ENCODE data around the gene LRP2BP.
"Not testable (repeated sequence)": the region's sequence is repeated elsewhere in the genome, so short reads cannot be mapped to it uniquely, and the experiment has no call there.

Gene LRP2BP

DNA sequence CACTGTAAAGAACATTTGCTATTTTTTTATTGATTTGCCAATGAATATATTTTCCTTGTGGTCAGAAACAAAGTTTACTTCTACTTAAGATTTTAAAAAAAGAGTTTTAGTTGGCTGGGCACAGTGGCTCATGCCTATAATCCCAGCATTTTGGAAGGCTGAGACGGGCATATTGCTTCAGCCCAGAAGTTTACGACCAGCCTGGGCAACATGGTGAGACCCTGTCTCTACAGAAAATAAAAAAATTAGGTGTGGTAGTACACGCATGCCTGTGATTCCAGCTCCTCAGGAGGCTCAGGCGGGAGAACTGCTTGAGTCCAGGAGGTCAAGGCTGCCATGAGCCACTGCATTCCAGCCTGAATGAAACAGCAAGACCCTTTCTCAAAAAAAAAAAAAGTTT lies 36.8 kb downstream of the LRP2BP start:
- no peak for DNase-seq

DNA sequence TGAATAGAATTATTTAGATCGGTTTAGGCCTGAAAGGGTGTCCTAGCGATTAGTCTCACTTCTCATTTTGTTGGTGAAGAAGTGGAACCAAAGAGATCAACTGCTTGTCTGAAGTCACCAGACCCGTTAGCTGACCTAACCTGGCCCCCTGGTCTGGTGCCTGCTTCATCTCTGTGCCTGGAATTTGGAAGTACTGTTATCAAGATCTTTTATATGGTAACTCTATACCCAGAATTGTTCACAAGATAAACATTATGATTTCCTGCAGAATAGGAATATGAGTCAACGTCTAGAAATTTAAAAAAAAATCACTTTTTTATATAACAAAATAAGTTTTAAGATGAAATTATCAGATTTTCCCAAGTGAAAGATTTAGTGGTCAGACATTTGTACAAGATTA lies 37.2 kb downstream of the LRP2BP start:
- no peak for DNase-seq

DNA sequence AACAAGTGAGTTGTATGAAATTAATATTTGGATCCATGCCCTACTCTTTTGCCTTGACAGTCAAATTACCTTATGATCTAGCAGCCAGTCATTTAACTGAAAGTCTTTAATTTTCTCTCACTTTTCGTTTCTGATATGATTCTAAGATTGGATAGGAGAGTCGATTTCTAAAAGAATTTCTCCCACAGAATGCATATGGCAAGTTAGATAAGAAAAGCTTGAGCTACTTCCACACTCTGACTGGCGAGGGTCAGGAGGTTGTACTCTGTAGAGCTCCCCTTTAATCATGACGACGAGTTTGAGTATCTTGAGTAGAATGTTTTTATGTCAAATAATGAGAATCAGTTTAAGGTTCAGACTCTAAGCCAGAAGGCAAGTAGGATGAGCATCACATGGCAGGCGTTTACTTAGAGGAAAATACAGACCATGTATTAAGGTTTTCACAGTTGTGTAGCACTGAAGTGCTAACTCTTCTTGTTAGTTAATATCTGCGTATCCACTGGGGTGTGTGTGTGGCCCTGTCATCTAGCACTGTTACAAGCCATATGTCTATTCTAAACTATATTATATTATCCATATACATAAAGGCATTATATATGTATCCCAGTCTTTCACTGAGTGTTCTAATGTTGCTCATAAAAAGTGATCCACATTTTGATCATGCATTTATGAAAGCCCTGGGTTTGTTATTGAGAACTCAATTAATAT lies 37.8 kb downstream of the LRP2BP start:
- peak; percentile 57 for DNase-seq

DNA sequence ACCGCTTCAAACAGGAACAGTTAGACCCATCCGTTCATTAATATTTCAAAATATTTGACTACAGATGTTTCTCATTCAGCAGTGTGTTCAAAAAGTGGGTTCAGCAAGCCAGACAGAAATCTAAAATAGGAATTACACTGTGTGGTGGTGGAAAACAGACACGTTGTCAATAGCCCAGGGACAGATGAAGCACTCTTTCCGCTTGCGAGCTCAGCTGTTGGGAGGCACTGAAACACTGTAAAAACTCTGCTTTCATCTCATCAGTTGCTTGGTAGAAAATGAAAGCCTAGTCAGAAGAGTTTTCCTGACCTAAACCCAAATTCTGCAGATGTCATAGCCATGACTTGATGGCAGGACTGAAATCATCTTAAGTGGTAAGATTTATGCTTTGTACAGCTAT lies 38.5 kb downstream of the LRP2BP start:
- DNase-seq: no peak

DNA sequence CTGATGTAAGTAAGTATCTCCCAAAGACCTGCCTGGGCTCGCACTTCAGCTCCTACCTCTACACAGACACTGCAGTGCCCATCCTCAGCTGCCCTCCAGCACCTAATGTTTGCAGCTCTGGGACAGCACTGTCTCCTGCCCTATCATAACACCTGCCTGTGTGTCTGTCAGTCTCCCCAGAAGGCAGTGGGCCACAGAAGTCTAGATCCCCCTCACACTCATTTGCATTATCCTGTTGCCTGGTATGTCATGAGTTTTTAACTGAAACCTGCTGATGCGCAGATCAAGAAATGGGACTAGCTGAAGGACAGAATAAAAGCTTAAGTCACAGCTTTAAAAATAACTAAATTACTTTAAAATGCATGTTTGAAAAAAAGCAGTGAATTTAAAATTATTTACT lies 43.0 kb downstream of the LRP2BP start:
- DNase-seq: no peak

DNA sequence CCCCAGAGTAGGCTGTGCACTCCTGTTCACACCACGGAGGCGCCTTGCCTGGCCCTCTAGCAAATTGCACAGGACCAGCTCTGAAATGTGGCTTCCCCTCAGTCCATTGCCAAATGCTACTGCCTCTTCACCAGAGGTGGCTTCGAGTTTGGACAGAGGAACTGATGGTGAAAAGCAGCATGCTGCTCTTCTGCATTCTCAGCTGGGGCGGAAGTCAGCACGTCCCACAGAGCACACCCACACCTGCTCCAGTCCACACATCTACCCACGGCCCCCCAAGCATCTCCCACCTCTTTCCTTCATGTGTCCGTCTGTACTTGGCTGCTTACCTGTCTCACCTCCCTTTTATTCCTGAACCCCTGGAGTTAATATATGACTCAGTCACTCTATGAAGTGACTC lies 43.5 kb downstream of the LRP2BP start:
- no peak for DNase-seq

DNA sequence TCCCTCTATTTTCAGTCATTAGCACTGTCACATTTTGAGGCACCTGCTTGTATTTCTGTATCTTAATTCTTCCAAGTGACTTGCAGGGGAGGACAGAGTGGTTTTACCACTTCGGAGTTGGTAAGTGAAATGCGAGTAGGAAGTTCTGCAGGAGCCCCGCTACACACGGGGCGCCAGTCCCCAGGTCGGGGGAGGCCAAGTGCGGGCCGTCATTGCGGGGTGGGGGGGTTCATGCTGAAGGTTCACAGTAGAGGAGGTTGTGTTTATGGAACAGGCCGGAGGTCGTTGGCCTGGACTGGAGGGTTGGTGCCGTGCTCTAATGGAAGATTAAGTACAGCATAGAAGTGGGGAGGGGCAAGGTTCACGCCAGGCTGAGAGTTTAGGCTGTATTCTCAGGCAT lies 44.0 kb downstream of the LRP2BP start:
- no peak for DNase-seq

DNA sequence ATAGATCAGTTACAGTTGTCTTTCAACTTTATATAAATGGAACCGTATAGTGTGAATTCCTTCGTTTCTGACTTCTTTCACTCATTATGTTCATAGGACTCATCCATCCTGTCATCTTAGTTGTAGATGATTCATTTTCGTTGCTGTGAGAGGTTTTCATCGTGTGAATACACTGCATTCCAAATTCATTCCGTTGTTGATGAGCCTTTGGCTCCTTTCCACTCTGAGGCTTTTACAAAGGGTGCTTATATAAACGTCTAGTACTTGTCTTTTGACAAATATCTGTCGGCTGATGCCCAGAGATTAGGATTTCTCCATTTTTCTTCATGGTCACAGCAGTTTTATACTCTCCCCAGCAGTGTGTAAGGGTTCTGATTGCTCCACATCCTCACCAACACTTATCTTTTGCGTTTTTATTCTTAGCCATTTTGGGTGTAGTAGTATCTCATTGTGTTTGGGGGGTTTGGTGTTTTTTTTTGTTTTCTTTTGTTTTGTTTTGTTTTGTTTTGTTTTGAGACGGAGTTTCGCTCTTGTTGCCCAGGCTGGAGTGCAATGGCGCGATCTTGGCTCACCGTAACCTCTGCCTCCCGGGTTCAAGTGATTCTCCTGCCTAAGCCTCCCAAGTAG lies 48.6 kb downstream of the LRP2BP start:
- no peak for DNase-seq

DNA sequence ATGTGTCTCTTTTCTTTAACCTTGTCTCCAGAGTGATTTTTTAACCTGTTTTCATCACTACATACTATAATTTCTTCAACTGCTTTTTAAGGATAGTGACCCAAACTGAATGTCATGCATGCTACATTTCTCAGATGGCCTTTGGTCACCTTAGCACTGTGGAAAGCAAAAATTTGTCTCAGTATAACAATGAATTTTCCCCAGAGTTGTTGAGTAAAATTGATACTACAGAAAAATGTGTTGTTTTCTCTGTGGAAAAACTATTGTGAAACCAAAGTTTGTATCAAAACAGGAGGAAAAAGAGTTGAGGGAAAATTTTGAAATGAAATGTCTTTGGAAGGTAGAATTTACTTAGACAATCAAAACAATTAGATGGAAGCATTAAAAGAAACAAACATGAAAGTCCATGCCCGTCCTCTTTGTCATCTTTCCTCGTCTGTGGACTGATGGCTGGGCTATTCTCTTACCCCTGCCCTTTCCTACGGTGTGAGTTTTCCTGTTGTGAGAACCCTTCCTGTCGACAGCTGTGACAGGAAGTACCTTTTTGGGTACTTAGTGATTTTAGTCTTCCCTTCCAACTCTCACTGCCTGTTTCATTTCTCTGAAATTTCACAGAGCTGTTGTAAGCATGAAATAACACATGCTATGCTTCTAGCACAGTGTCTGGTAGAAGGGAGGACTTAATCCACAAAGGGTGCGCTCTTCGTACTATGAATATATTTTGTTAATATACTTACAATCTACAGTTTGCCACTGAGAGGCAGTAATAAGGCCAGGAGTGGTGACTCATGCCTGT lies 50.8 kb downstream of the LRP2BP start:
- DNase-seq: no peak

DNA sequence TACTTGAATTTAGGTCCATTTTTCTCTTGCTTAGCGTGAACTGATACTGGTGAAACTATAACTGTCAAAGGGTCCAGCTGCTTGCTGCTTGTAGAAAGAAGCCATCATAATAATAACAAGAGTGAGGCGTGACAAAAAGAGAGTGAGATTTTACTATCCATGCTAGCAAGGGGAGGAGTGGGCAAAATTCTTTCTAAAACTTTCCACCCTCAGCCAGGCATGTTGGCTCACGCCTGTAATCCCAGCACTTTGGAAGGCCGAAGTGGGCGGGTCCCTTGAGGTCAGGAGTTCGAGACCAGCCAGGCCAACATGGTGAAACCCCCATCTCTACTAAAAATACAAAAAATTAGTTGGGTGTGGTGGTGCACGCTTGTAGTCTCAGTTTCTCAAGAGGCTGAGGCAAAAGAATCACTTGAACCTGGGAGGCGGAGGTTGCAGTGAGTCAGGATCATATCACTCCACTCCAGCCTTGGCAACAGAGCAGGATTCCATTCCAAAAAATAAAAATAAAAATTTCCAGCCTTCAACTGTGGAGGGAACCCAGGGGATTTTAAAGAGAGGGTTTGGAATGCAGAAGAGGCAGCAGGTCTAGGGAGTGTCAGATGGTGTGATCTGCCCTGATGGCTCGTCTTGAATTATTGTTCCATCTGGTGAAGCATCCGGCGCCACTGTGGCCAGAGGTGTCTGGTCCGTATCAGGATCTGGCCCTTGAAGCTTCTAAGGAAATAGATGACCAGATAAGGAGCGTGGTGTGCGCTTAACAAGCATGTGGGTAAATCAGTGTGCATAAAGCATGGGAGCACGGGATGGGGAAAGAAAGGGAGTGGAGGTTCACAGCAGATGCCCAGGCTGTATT lies 51.8 kb downstream of the LRP2BP start:
- no peak for DNase-seq

DNA sequence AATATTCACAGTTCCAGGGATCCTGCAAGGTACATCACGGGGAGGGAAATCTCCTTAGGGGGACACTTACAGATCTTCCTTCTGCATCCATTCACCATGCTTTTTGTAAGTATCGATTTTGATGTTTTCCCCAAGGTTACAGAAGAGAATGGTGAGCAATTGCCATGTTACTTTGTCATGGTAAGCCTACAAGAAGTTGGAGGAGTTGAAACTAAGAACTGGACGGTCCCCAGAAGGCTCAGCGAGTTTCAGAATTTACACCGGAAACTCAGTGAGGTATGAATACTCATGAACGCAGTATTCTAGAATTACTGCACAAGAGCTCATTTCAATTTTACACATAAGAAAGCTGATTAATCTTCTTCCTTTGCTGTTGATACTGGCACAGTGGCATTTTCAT lies 53.9 kb downstream of the LRP2BP start:
- DNase-seq: no peak

DNA sequence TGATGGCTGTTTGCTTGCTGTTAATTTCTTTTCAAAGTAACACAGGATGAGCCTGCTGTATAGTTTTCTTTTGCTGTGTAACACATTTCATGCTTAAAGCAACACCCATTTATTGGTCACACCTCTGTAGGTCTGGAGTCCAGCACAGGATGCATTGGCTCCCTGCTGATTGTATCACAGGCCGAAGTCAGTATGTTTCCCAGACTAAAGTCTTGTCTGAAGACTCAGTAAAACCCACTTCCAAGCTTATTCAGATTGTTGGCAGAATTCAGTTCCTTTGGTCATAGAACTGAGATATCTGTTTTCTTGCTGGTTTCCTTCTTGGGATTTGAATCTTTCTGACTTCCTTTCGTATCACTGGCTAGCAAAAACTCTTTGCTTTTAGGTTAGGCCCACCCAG lies 54.3 kb downstream of the LRP2BP start:
- no peak for DNase-seq

DNA sequence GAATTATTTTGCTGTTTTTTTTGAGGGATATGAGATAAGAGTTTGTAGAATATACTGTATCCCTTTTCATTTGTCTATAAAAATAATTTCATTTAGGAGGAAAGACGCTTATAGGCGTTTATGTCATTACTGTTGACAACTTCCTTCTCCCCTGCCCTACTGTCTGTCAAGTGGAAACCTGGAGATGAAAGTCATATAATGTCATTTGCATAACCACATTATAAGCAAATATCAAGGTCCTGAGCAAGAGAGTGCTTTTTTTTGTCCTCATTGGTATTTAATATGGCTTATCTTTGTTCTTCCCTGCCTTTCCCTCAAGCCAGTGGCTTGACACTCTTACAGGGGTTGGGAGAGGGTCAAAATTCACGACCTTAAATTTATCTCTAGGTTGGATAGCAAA lies 55.8 kb downstream of the LRP2BP start:
- no peak for DNase-seq

DNA sequence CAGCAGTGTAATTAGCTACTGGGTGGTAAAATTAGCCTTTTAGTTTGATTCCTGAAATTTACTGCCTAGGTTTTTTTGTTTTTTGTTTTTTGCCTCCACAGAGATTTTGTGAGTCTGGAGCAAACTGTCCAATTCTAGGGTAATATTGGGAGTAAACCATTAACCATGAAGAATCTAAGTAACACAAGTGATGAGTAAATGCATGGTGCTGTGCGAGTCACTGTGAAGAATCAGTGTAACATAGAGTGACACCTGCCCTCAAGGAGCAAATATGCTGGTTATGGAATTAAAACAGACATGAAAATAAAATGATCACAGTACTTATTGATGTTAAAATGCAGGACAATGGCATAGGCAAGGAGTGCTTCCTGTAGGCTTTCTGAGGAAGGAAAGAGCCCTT lies 60.1 kb downstream of the LRP2BP start:
- DNase-seq: no peak

DNA sequence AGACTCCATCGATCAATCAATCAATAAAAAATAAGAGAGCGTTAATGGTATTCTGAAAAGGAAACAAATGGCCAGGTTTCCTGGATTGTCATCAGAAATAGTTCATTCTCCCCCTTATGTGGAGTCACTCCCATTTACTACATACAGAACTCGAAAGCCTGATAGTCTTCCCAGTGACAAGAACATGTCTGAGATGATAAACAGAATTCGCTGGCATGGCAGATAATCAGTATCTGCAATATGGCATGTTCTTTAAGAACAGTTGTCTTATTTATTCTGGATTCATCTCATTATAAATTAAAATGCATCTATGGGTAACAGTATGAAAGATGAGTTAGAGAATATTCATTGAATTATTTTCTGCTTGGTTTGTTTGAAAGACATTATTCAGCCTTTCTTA lies 61.4 kb downstream of the LRP2BP start:
- no peak for DNase-seq

DNA sequence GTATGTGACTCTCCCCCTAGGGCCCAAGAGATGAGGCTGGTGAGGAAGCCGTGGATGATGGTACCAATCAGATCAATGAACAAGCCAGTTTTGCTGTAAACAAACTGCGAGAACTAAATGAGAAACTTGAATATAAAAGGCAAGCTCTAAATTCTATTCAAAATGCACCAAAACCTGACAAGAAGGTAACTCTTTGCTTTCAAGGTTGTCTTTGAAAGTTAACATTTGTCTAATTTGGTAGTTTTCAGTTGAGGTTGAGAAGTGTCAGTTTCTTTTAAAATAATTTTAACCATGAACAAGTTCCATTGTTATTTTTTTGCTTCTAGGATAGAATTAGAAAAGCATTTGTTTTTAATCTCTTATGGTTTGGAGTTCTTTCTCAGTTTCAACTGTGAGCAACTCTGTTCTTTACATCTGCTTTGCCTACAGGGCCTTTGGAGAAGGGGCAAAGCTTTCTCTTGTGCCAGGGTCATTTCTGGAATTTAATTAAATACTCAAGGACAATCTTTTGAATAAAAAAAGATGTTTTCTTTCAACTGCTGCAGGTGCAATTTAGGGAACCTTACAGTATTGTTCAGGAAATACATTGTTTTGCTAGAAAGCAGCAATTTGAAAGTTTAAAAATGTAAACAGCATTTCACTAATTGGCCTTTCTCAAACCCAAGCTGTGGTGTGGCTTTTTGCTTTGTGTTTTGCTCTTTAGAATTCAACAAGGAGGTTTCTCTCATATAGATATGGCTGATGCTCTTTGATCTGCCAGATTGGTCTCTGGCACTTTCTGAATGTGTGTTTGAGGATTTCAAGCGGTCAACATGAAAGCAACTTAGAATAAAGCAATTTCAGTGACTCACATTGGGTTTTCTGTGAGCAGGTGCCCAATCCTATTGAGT lies 62.9 kb downstream of the LRP2BP start:
- no peak for DNase-seq

DNA sequence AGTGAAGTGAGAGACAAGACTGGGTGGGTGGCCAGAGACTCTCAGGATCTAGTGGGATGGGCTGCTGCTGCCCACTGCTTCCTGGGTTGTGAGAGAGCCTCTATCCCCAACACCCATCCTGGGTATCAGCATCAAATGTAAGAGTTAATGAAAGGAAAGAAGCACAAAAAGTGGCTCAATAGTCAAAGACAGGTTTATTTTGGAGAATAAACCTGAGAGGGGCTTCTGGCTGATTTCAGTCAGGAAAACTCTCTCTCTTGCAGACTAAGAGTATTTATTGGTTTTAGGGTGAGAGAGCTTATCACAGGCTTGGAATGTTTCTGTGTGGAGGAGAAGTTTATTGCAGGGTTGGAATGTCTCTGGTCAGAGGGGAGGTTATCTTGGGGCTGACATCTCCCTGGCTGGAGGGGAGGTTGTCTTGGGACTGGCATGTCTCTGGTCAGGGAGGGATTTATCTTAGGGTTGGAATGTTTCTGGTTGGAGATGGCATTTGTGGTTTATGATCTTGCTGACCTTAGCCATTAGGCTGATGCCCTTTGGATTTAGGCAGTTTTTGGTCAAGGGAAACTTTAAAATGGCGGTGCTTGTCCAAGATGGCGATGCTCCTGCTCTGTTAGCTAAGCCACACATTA lies 65.7 kb downstream of the LRP2BP start:
- not testable (repeated sequence) for DNase-seq

DNA sequence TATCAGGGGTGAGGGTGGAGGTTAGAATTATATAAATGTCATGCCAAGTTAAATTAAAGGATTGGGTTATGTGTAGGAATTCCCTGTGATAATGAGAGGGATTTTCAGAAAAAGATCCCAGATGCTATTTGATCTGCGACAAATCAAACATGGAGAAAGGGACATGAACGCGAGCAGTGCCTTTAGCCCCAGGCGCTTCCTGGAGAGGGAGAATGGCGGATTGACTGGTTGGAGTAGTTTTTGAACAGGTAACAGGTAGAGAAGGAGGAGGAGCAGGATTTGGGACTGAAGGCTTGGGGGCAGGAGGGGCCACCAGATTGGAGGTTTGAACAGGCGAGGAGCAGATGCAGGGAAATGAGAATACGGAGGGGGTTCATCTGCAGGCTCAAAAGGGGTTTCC lies 67.1 kb downstream of the LRP2BP start:
- no peak for DNase-seq

DNA sequence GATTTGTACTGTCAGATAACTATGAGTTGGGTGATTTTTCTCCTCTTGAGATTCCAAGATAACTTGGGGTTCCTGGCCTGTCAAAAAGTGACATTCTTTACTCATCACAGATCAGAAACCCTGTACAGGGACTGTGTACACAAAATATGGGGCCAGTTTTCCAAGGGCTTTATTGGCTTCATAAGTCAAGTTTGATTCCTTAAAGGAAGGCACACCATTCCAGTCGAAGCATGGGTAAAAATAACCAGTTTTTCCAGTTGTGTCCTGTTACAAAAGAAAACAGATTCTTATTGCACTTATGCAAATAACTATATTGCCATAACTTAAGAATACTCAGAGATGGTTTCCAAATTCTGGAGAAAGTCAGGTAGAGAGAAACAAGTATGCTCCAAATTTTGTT lies 70.0 kb downstream of the LRP2BP start:
- DNase-seq: not testable (repeated sequence)

DNA sequence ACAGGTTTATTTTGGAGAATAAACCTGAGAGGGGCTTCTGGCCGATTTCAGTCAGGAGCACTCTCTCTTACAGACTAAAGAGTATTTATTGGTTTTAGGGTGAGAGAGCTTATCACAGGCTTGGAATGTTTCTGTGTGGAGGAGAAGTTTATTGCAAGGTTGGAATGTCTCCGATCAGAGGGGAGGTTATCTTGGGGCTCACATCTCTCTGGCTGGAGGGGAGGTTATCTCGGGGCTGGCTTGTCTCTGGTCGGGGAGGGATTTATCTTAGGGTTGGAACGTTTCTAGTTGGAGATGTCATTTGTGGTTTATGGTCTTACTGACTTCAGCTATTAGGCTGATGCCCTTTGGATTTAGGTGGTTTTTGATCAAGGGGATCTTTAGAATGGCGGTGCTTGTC lies 71.4 kb downstream of the LRP2BP start:
- DNase-seq: not testable (repeated sequence)

DNA sequence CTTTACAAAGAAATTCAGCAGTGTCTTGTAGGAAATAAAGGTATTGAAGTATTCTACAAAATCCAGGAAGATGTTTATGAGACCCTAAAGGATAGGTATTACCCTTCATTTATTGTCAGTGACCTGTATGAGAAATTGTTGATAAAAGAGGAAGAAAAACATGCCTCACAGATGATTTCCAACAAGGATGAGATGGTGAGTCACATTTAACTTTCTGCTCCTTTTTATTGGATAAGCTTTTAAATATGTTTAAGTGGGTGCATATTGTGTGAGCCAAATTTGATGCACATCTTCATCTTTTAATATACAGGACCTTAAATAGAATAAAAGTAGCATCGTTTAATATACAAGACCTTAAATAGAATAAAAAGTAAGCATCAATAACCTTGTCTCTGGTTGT lies 72.1 kb downstream of the LRP2BP start:
- no peak for DNase-seq

DNA sequence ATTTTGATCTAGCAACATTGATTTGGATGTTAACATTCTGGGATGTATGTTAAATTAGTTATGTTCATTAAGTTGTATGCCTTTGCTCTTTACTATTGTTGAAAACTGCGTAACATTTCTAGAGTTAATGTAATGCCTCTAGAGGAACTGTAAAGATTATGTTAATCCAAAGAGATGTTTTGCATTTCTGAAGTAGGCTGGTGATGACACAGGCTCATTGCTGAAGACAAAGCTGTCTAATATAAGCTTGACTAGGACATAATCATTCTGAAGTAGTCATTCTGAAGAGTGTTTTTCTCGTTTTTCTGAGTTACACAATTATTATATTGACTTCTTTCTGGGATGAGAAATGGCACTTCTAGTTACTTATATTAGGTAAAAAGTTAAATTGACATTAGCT lies 72.9 kb downstream of the LRP2BP start:
- DNase-seq: no peak
